HepG2 (cell line): Measurements from ENCODE around the gene MRPL2. TPM values are rescaled to one million over a fixed set of nuclear protein-coding genes. Genes with fewer than 3 reads are reported as not detected.
A peak's percentile ranks its signal among the peaks of the same experiment; 100 is the strongest.

ENCODE experiments used
- FOXO1 ChIP-seq: sonication (generic); formaldehyde crosslinking; IDR thresholded peaks from 2 replicates; pipeline ENCODE4 v1.4.0; 2020; ENCODE audit warnings: missing genetic modification reagents
- MEF2D ChIP-seq: sonication (generic); formaldehyde crosslinking; IDR thresholded peaks from 2 replicates; pipeline ENCODE4 v1.5.1; 2020; ENCODE audit warnings: mild to moderate bottlenecking, missing genetic modification reagents
- MXD1 ChIP-seq: sonication (generic); formaldehyde crosslinking; IDR thresholded peaks from 2 replicates; pipeline ENCODE4 v1.4.0; 2020; ENCODE audit warnings: mild to moderate bottlenecking, missing genetic modification reagents
- NCOA1 ChIP-seq: sonication (generic); formaldehyde crosslinking; IDR thresholded peaks from 2 replicates; pipeline ENCODE4 v1.9.0; 2021; ENCODE audit warnings: missing genetic modification reagents
- RORA ChIP-seq: sonication (generic); formaldehyde crosslinking; IDR thresholded peaks from 2 replicates; pipeline ENCODE4 v1.5.0; 2020; ENCODE audit warnings: mild to moderate bottlenecking, missing genetic modification reagents, moderate library complexity
- SMYD3 ChIP-seq: sonication (generic); formaldehyde crosslinking; IDR thresholded peaks from 2 replicates; pipeline ENCODE4 v1.8.1; 2023; ENCODE audit warnings: mild to moderate bottlenecking, missing genetic modification reagents
- SP2 ChIP-seq: sonication (generic); formaldehyde crosslinking; IDR thresholded peaks from 2 replicates; pipeline ENCODE4 v1.5.1; 2020; ENCODE audit warnings: mild to moderate bottlenecking, missing genetic modification reagents
- TSC22D2 ChIP-seq: sonication (generic); formaldehyde crosslinking; IDR thresholded peaks from 2 replicates; pipeline ENCODE4 v1.5.1; 2020; ENCODE audit warnings: missing genetic modification reagents, mild to moderate bottlenecking, borderline replicate concordance
- ZBTB20 ChIP-seq: sonication (generic); formaldehyde crosslinking; IDR thresholded peaks from 2 replicates; pipeline ENCODE4 v1.8.1; 2023; ENCODE audit warnings: missing genetic modification reagents, low read depth, mild to moderate bottlenecking, borderline replicate concordance
- ZFP62 ChIP-seq: sonication (generic); formaldehyde crosslinking; IDR thresholded peaks from 2 replicates; pipeline ENCODE4 v1.4.0; 2020; ENCODE audit warnings: missing genetic modification reagents
- ZNF101 ChIP-seq: sonication (generic); formaldehyde crosslinking; IDR thresholded peaks from 2 replicates; pipeline ENCODE4 v1.4.0; 2020; ENCODE audit warnings: mild to moderate bottlenecking, low read depth, missing genetic modification reagents, borderline replicate concordance
- ZNF253 ChIP-seq: sonication (generic); formaldehyde crosslinking; IDR thresholded peaks from 2 replicates; pipeline ENCODE4 v1.8.0; 2022; ENCODE audit warnings: mild to moderate bottlenecking, missing genetic modification reagents, borderline replicate concordance
- ZNF263 ChIP-seq: sonication (generic); formaldehyde crosslinking; IDR thresholded peaks from 2 replicates; pipeline ENCODE4 v1.4.0; 2020; ENCODE audit warnings: missing genetic modification reagents
- ZNF318 ChIP-seq: sonication (generic); formaldehyde crosslinking; IDR thresholded peaks from 2 replicates; pipeline ENCODE4 v1.4.0; 2020; ENCODE audit warnings: mild to moderate bottlenecking, missing genetic modification reagents
- ZNF704 ChIP-seq: sonication (generic); formaldehyde crosslinking; IDR thresholded peaks from 2 replicates; pipeline ENCODE4 v1.8.1; 2023; ENCODE audit warnings: mild to moderate bottlenecking, inconsistent platforms, moderate library complexity, missing genetic modification reagents, borderline replicate concordance
- ZNF891 ChIP-seq: sonication (generic); formaldehyde crosslinking; IDR thresholded peaks from 2 replicates; pipeline ENCODE4 v1.5.0; 2020; ENCODE audit warnings: mild to moderate bottlenecking, missing genetic modification reagents
- polyA plus RNA-seq, 8 experiments: library from polyadenylated mRNA; depleted of rRNA in 3 of 8; stranded (reverse) in 7 of 8; unstranded in 1 of 8; fragments of >200 nt; fragmentation: Illumina TruSeq in 4 of 8; extraction: Trizol in 4 of 8; gene quantifications; 2 replicates each; pipeline versions ENCODE4 v1.2.1 to v1.2.3, GENCODE V29; 2011 to 2016; ENCODE audit warnings: low read depth in 4 of 8, missing spikeins in 1 of 8, mixed read lengths in 1 of 8; ENCODE audit not compliant: insufficient read depth in 1 of 8
- total RNA-seq, 5 experiments: library from RNA; depleted of rRNA; stranded (reverse); fragments of >200 nt; fragmentation: Illumina TruSeq; extraction: Trizol; gene quantifications; 2 replicates each; pipeline ENCODE4 v1.2.3, GENCODE V29; 2016; ENCODE audit warnings: low read depth in 1 of 5
- TF ChIP-seq, protein P1 (sequence below): sonication (generic); formaldehyde crosslinking; IDR thresholded peaks from 2 replicates; pipeline ENCODE4 v1.8.1; 2023; ENCODE audit warnings: missing genetic modification reagents, mild to moderate bottlenecking, borderline replicate concordance

Gene MRPL2
- total and polyA plus RNA-seq, 2 of the 13 experiments (the other 11 are each of a cell fraction or from before 2014, with no cell fraction given): 56.8 to 65.6 TPM

GRCh38 chr6:43059168-43060033 is at the start of gene MRPL2, which contains the start of gene KLC4 (continued):
- TF ChIP-seq ZNF318 (CRISPR knock-in tag) (no peak), ZBTB20 (CRISPR knock-in tag) (no peak; the same call in 1 of the 2 replicates), RORA (CRISPR knock-in tag) (no peak), ZNF704 (no peak), MXD1 (CRISPR knock-in tag) (peak; percentile 80; the same call in 1 of the 2 replicates), NCOA1 (CRISPR knock-in tag) (0 out of 2 replicates have a peak, but pooled peaks have one; percentile 32), ZNF263 (CRISPR knock-in tag) (no peak), SP2 (CRISPR knock-in tag) (peak; percentile 89), MEF2D (no peak), SMYD3 (CRISPR knock-in tag) (0 out of 2 replicates have a peak, but pooled peaks have one; percentile 28), FOXO1 (peak; percentile 78), ZNF101 (no peak), ZFP62 (CRISPR knock-in tag) (no peak), TSC22D2 (0 out of 2 replicates have a peak, but pooled peaks have one; percentile 34), ZNF891 (CRISPR knock-in tag) (peak; percentile 87), ZNF253 (CRISPR knock-in tag) (no peak)
- TF ChIP-seq, protein P1, sequence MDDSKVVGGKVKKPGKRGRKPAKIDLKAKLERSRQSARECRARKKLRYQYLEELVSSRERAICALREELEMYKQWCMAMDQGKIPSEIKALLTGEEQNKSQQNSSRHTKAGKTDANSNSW (CRISPR knock-in tag): peak; percentile 34; the same call in 1 of the 2 replicates
